IMR-90 (cell line): ENCODE data around the gene FHAD1. TPM values are rescaled to one million over a fixed set of nuclear protein-coding genes. Genes with fewer than 3 reads are reported as not detected.

ENCODE experiments used
- ATAC-seq: fragments of 200-7000 bp; cut with Tn5 transposase; 2 replicates; pipeline ENCODE4 v1.9.1; 2020; ENCODE audit warnings: low read depth, mild to moderate bottlenecking, moderate library complexity
- BruUV-seq: library from RNA; stranded (reverse); fragments of 400-500 nt; replicated peaks from 2 replicates; lab custom pipeline; 2021; lab: Mats Ljungman, UMichigan
- CTCF ChIA-PET: fragments of 300-600 bp; formaldehyde crosslinking; extraction: SDS; loops from one replicate; lab custom pipeline; 2021; ENCODE audit warnings: antibody characterized with exemption; lab: Yijun Ruan, JAX
- POLR2A ChIA-PET: fragments of 300-600 bp; sonication (Branson Sonifier 250); formaldehyde crosslinking; loops from one replicate; lab custom pipeline; 2022; ENCODE audit warnings: antibody characterized with exemption; ENCODE audit not compliant: unreplicated experiment; lab: Charles Lee
- DNase-seq: peaks from one replicate; pipeline ENCODE4 v3.0.0; 2013
- H2AFZ ChIP-seq: replicated peaks from 2 replicates; pipeline ENCODE3; 2013; ENCODE audit warnings: low read length, mild to moderate bottlenecking; ENCODE audit not compliant: poor library complexity
- H2AK5ac ChIP-seq: 2 replicates; pipeline ENCODE4 v1.6.1; 2013; ENCODE audit warnings: low read depth, low read length, inconsistent platforms
- H2AK9ac ChIP-seq: replicated peaks from 2 replicates; pipeline ENCODE3; 2013; ENCODE audit warnings: mild to moderate bottlenecking, low read depth, low read length, moderate library complexity; ENCODE audit not compliant: poor library complexity
- H2BK120ac ChIP-seq: 2 replicates; pipeline ENCODE4 v1.6.1; 2013; ENCODE audit warnings: low read depth, low read length, inconsistent platforms
- H2BK15ac ChIP-seq: 3 replicates; pipeline ENCODE4 v1.6.1; 2013; ENCODE audit warnings: low read depth, low read length, inconsistent platforms
- H2BK20ac ChIP-seq: 2 replicates; pipeline ENCODE4 v1.6.1; 2013; ENCODE audit warnings: low read depth, mild to moderate bottlenecking, inconsistent platforms, low read length, moderate library complexity
- H2BK5ac ChIP-seq: 2 replicates; pipeline ENCODE4 v1.6.1; 2013; ENCODE audit warnings: mild to moderate bottlenecking, low read depth, low read length, inconsistent platforms; ENCODE audit not compliant: poor library complexity, severe bottlenecking
- H3K14ac ChIP-seq: replicated peaks from 2 replicates; pipeline ENCODE4 v1.6.1; 2013; ENCODE audit warnings: low read depth, low read length, inconsistent platforms
- H3K18ac ChIP-seq: 2 replicates; pipeline ENCODE4 v1.6.1; 2013; ENCODE audit warnings: low read depth, low read length, control low read depth
- H3K23ac ChIP-seq: 2 replicates; pipeline ENCODE4 v1.6.1; 2013; ENCODE audit warnings: low read depth, low read length, inconsistent platforms
- H3K27ac ChIP-seq: 2 replicates; pipeline ENCODE4 v1.5.1; 2013; ENCODE audit warnings: mild to moderate bottlenecking, control low read depth, low read length; ENCODE audit not compliant: insufficient read depth
- H3K27me3 ChIP-seq: 2 replicates; pipeline ENCODE4 v1.6.1; 2013; ENCODE audit warnings: low read length; ENCODE audit not compliant: control insufficient read depth, insufficient read depth
- H3K36me3 ChIP-seq: 2 replicates; pipeline ENCODE4 v1.6.1; 2013; ENCODE audit warnings: low read length, mixed read lengths; ENCODE audit not compliant: control insufficient read depth, insufficient read depth
- H3K4ac ChIP-seq: 2 replicates; pipeline ENCODE4 v1.6.1; 2013; ENCODE audit warnings: low read depth, low read length, inconsistent platforms
- H3K4me1 ChIP-seq: 2 replicates; pipeline ENCODE4 v1.6.1; 2013; ENCODE audit warnings: low read length, mixed read lengths; ENCODE audit not compliant: control insufficient read depth, insufficient read depth
- H3K4me2 ChIP-seq: 2 replicates; pipeline ENCODE4 v1.6.1; 2013; ENCODE audit warnings: low read depth, mild to moderate bottlenecking, control low read depth, low read length, moderate library complexity
- H3K4me3 ChIP-seq: 2 replicates; pipeline ENCODE4 v1.5.1; 2013; ENCODE audit warnings: low read depth, mild to moderate bottlenecking, control low read depth, low read length, moderate library complexity; ENCODE audit not compliant: insufficient read depth
- H3K56ac ChIP-seq: 2 replicates; pipeline ENCODE4 v1.6.1; 2013; ENCODE audit warnings: low read length, inconsistent platforms; ENCODE audit not compliant: insufficient read depth; ENCODE audit errors: extremely low read depth
- H3K79me1 ChIP-seq, 2 experiments: 2 replicates each; pipeline ENCODE4 v1.6.1; 2013; ENCODE audit warnings: low read length in 2 of 2, inconsistent platforms in 1 of 2, low read depth in 1 of 2
- H3K9ac ChIP-seq: 2 replicates; pipeline ENCODE4 v1.6.1; 2013; ENCODE audit warnings: low read depth, low read length, control low read depth
- H3K9me1 ChIP-seq: 2 replicates; pipeline ENCODE4 v1.6.1; 2013; ENCODE audit warnings: low read length, inconsistent platforms; ENCODE audit not compliant: insufficient read depth
- H3K9me3 ChIP-seq: 2 replicates; pipeline ENCODE4 v1.6.1; 2013; ENCODE audit warnings: low read length; ENCODE audit not compliant: control insufficient read depth, insufficient read depth
- H4K20me1 ChIP-seq: 2 replicates; pipeline ENCODE4 v1.6.1; 2013; ENCODE audit warnings: low read length, inconsistent platforms; ENCODE audit not compliant: insufficient read depth
- H4K5ac ChIP-seq: 2 replicates; pipeline ENCODE4 v1.6.1; 2013; ENCODE audit warnings: mild to moderate bottlenecking, low read depth, low read length, control low read depth
- H4K8ac ChIP-seq, 2 experiments: 2 replicates each; pipeline ENCODE4 v1.6.1; 2013; ENCODE audit warnings: low read depth in 2 of 2, low read length in 2 of 2, control low read depth in 1 of 2, inconsistent platforms in 1 of 2
- H4K91ac ChIP-seq: 2 replicates; pipeline ENCODE4 v1.6.1; 2013; ENCODE audit warnings: low read depth, low read length, inconsistent platforms; ENCODE audit not compliant: insufficient read depth
- FOS ChIP-seq: fragments of 150-350 bp; IDR thresholded peaks from 2 replicates; pipeline ENCODE4 v1.6.1; 2016; ENCODE audit warnings: low read depth, low read length
- MAFK ChIP-seq: IDR thresholded peaks from 2 replicates; pipeline ENCODE4 v1.6.1; 2012; ENCODE audit warnings: low read depth, low read length, improper control_type of control experiment
- WGBS, 2 experiments: methylation state at CpG; one replicate each; pipeline versions ENCODE4 v1.1.5 to v1.1.7; 2013; ENCODE audit warnings: missing lambda C conversion rate in 2 of 2; ENCODE audit not compliant: insufficient read length in 1 of 2; ENCODE audit errors: extremely low coverage in 2 of 2; 5-methylcytosine and 5-hydroxymethylcytosine counted together
- dilution Hi-C: fragments of 300-500 bp; cut with HindIII; formaldehyde crosslinking; loops from one replicate; pipeline ENCODE4 v1.14.3; 2018; ENCODE audit warnings: low sequenced_read_pairs; ENCODE audit not compliant: unreplicated experiment
- in situ Hi-C: fragments of 300-500 bp; cut with MboI; formaldehyde crosslinking; loops from 3 replicates; pipeline ENCODE4 v1.14.3; 2019; ENCODE audit warnings: low sequenced_read_pairs, inconsistent platforms, mixed read lengths
- intact Hi-C: fragments of 100-400 bp; cut with micrococcal nuclease; formaldehyde crosslinking; loops from 2 replicates; pipeline ENCODE4 v1.10.0; 2022
- polyA plus RNA-seq, 3 experiments: library from polyadenylated mRNA; depleted of rRNA; stranded (reverse); fragments of >200 nt; gene quantifications; 2 replicates each; pipeline ENCODE4 v1.2.3, GENCODE V29; 2012; ENCODE audit warnings: low replicate concordance in 1 of 3
- total RNA-seq: library from RNA; depleted of rRNA; stranded (reverse); fragments of >200 nt; gene quantifications from 2 replicates; pipeline ENCODE4 v1.2.3, GENCODE V29; 2012

FHAD1 gene
- total and polyA plus RNA-seq, 2 of the 4 experiments (the other 2 are of a cell fraction): not detected

GRCh38 chr1:15332952-15333715 lies 86.1 kb downstream of the FHAD1 start:
- Histone ChIP-seq H2AFZ (no peak overlapping the region), H2AK9ac (no peak overlapping the region), H3K14ac (no peak overlapping the region), H3K4ac (no peak overlapping the region), H2BK20ac (no peak overlapping the region), H3K4me1 (peaks cover 14% of the 10 kb centered on the region), H3K9me1 (peaks cover 19% of the 10 kb centered on the region), H2BK15ac (no peak overlapping the region), H3K79me1 (no peaks in the 10 kb centered on the region), H3K23ac (no peak overlapping the region), H3K36me3 (no peaks in the 10 kb centered on the region), H4K91ac (0 out of 2 replicates have a peak overlapping the region, but pooled peaks have one; percentile 4), H3K56ac (no peak overlapping the region), H3K4me2 (peak overlapping the region; percentile 2; the same call in 1 of the 2 replicates), H2AK5ac (no peak overlapping the region), H2BK120ac (no peak overlapping the region; the same call in 1 of the 2 replicates), H4K8ac (peak overlapping the region in 1 of 2 experiments; percentile 60; a peak in 1 of 4 replicates), H3K4me3 (no peak overlapping the region), H3K27ac (no peak overlapping the region), H4K20me1 (no peaks in the 10 kb centered on the region), H4K5ac (no peak overlapping the region), H3K9ac (no peak overlapping the region), H3K27me3 (no peaks in the 10 kb centered on the region; the same call in 1 of the 2 replicates), H3K18ac (no peak overlapping the region), H2BK5ac (no peak overlapping the region), H3K9me3 (no peaks in the 10 kb centered on the region)
- POLR2A ChIA-PET: no interaction called here
- intact Hi-C loops (loop anchor here (2.0 kb wide), 1 partner anchor 76 kb away; the partner anchor contains the start of gene EFHD2), dilution Hi-C loops (no loop called here), in situ Hi-C loops (no loop called here)
- CTCF ChIA-PET: interaction anchor here (0.6 to 1.8 kb wide), 4 partner anchors 9 to 166 kb away, joined by 3 to 10 read pairs (median 4); no protein-coding TSS in a partner anchor
- TF ChIP-seq FOS (no peak), MAFK (peak; percentile 45)
- DNase-seq (no peak), ATAC-seq (no peak)
- 100% methylated on average over 1 of the region's 11 CpGs; no CpG with 5 or more reads in 1 of the 2 experiments for WGBS, 2 experiments
- no TSS peak for BruUV-seq
